GM21825 (cell line): ENCODE measurements around the gene SLC24A3.

Experiments used
- ATAC-seq: cut with Tn5 transposase; IDR thresholded peaks from one replicate; pipeline ENCODE4 v1.9.1; 2021; ENCODE audit warnings: mild to moderate bottlenecking, moderate library complexity; ENCODE audit not compliant: unreplicated experiment

Gene SLC24A3

DNA sequence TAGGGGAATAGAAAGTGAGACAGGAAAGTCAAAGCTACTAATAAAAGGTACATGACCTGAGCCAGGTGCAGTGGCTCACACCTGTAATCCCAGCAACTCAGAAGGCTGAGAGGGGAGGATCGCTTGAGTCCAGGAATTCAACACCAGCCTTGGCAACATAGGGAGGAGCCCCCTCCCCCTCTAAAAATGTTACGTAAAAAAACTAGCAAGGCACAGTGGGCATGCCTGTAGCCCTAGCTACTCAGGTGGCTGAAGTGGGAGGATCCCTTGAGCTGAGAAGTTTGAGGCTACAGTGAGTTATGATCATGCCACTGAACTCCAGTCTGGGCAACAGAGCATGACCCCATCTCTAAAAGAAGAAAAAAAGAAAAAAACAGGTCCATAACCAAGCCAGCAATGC is 359.6 kb downstream of the SLC24A3 start:
- ATAC-seq, result no peak

DNA sequence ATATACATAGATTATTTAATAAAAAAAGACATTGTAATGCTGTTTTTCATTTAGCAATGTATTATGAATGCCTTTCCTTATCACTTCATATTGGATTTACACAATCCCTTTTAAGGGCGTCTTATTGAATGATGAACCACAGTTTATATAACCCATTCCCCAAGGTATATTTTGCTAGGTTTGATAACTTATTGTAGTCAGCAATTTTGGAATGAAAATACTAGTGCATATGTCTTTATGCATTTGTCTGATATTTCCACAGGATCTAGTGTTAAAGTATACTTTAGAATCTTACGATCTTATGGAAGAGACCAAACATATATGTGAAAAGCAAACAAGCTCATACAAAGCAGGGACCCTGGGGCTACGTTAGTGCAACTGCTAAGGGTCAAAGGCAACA is 365.2 kb downstream of the SLC24A3 start:
- no peak for ATAC-seq

- ATAC-seq, result no peak
These were observed 370.3 kb downstream of the SLC24A3 start for GRCh38 chr20:19582782-19583181.

DNA sequence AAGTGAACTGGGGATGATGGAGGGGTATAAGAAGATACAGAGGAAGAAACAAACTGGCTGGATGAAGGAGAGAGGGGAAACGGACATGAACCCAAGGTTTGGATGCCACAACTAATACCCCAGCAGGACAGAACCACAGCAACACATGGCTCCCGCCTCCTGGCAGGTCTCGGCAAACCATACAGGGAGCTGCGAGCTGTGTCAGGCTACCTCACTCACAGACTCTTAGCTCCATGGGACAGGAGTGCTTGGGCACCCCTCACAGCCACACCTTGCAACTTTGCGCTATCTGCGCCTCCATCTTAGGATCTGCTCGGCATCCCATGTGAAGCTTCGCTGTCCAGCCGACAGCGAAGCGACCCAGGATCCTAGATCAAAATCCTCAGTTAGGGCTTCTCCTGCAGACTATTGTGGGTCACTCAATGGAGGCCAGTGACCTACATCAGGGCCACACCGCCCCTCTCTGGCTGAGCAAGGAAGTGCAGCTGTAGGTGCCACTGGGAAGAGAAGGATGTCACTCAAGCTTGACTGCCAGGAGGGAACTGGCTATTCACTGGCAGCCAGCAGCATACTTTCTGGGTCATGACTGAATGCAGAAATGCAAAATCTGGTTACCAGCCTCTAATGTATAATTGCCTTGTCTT is 371.2 kb downstream of the SLC24A3 start:
- ATAC-seq, result peak; percentile 58

DNA sequence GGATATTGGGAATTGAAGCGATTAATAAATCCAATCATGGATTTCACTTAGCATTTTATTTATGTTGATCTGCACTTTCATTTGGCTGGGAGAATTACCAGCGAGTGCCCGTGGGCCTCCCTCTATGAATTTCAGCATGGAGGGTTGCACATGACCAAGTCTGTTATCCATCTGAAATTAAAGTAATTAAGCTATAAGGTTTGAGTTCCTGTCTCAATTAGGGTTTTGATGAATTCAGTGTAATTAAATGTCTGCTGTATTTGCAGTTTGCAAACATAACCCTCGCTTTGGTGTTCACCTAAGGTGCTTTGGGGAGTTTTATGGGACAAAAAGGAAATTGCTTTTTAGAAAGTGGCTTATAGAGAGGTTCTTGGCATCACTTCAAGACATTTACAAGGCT is 375.8 kb downstream of the SLC24A3 start:
- no peak for ATAC-seq

GRCh38 chr20:19588732-19589131 is 376.3 kb downstream of the SLC24A3 start:
- ATAC-seq, result no peak

- ATAC-seq, result no peak
These were observed 377.4 kb downstream of the SLC24A3 start for GRCh38 chr20:19589787-19590362.

GRCh38 chr20:19590382-19590781 is 377.9 kb downstream of the SLC24A3 start:
- ATAC-seq, result no peak

DNA sequence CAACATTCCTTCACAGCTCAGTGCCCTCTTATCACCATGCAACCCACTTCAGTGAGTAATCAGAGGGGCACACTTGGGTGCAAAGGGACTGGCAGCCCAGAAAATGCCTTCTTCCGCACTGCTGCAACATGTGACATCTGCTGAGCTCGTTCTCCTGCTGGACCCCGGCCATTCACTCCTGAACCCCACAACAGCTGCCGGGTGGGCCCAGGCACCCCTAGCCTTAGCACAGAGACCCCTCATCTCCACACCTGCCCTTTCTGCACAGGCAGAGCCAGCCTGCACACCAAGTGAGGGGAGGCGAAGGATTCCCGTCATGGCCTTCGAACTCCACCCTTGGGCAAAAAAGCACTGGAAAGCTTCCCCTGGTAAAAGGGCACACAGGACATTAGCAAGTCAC is 381.3 kb downstream of the SLC24A3 start:
- ATAC-seq, result no peak

DNA sequence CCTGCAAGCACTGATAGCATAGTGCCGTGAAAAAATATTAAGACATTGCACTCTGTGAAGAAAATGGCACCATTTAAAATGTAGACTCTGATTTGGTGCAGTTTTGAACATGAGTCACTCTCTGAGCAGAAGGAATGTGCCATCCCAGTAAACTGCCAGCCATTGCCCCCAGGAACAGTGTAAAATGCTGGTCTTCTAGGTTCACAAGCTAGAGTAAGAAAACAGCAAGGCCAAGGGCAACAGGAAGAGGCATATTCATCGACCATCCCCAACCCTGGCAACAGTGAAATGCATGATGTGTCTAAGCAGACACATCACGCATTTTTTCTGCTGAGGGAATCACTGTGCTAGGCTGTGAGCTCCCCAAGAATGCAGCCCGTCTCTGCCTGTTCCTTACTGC is 382.5 kb downstream of the SLC24A3 start:
- no peak for ATAC-seq

DNA sequence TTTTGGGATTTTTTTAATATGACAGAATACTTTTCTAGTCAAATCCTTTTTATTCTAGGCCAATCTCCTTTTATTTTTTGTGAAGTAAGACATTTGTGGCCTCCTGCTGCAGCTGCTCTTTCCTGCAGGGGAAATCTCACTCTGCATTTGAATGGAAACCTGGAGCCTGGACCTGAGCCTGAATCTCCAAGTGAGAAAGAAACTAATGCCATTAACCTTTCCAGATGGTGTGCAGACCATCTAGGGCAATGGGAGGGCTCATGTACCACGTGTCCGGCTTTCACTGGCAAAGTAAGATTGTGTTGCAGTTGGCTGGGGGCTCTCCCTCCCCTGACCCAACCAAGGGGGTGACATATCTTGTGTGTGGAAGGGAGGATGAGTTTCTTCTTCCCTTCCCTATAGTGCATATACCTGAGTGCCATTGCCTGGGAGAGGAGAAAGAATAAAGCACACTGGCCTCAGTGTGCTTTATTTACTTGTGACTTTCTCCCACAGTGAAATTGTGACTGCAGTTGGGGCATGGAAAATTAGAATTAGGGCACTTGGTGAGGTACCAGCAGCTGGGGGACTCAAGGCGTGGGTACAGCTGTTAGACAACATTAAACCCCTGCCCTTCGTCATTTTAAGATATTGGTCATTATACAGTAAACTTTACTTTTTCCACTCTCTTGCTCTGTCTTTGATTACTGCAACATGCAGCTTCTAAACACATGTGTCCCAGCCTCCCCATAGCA is 385.8 kb downstream of the SLC24A3 start:
- ATAC-seq, result no peak

DNA sequence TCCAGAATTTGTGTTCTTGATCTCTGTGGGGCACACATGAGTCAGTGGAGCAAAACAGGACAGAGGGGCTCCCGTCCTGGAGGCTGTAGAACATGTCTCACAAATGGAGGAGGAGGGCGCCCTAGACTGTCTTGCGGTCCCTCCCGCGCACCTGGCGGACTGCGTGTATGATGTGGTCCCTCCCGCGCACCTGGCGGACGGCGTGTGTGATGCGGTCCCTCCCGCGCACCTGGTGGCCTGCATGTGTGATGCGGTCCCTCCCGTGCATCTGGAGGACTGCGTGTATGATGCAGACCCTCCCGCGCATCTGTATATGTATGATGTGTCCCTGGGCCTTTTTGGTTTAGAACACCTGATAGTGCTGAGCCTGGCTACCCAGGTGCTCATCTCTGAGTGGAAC is 386.8 kb downstream of the SLC24A3 start:
- ATAC-seq, result no peak

DNA sequence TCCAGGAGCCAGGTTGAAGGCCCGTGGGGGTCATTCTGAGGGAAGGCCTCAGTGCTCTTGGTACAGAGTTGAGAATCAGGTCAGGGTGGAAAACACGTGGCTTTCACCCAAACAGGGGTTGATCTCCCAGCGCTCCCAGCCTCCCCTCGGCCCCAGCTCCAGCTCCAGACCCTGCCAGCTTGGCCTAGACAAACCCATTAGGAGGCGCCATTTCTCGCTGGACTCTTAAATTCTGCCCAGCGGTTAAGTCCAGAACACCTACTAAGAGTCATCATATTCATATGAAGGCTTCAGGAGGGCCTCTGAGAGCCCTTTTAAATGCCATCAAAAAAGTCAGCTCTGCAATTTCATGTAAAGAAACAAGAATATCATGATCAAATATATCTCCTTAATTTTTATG is 387.6 kb downstream of the SLC24A3 start:
- ATAC-seq, result no peak

DNA sequence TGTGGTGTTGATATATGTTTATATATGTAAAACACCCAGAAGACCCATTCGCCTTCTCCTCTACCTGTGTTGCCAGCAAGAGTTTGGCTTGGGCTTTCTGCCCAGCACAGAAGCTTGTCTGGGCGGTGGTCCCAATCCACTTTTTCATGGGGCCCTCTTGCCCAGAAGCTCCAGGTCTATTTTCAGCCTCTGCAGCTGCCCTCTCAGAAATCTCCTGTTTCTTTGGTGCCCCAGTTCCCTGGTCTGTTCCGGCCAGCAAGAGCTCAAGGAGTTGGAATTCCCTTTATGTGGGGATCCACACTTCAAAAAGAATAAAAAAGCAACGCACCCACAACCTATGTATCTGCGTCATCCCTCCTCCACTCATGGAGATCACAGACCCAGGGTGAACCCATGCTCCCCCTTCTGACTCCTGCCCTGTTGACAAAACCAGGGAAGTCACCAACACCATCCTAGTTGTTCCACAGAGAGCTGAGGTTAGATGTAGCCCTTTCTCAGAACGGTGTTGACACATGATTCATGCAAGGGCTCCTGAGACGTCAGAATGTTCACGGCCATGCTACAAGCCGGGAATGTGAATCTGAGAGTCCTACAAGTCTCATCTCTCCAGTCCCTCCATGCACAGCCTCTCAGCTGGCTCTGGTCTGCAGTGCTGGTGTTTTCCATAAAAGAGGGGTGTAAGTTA is 388.8 kb downstream of the SLC24A3 start:
- ATAC-seq, result no peak

DNA sequence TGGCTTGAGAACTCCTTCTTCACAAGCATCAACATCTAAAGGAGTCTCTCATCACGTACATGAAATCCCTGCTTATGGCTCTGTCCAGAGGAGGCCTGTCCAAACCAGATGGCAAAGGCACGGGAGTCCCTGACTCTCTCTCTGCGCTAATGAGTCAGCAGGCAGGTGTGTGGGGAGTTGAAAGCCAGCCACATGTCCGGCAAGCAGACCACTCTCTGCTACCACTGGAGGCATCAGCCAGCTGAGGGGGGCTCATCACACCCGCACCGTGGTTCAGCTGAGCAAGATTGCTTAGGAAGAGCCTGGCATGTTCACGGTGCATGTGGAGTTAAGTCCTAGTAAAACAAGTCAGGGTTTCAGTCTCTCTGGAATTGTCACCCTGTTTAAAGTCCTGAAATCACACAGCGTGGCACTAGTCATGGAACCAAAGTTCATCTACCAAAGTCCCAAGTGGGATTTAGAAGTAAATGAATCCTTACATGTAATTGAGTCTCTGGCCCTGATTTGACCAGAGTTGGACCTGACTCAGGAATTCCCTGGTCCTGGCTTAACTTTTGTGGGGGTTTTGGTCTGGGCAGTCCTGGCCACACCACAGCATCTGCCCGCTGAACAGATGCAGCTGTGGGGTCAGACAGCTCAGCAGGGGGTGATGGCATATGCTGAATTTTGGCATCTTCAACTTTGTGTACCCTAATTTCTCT is 390.4 kb downstream of the SLC24A3 start:
- ATAC-seq, result no peak

DNA sequence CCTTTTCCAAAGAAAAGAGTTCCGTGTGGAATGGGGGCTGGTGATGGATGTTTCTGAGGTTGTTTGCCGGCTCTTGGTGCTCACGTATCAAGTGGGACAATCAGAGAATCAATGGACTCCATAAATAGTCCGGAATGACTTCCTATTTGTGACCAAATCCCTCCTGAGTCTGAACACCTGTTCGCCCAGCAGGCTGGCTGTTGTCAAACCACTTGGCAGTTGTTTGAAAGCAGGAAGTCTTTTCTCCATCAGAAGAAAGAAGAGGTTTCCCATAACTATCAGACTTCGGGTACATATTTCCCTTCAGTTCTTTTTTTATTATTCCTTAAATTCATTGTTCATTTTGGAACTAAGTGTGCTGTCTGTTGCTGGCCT is 390.9 kb downstream of the SLC24A3 start:
- ATAC-seq, result no peak

DNA sequence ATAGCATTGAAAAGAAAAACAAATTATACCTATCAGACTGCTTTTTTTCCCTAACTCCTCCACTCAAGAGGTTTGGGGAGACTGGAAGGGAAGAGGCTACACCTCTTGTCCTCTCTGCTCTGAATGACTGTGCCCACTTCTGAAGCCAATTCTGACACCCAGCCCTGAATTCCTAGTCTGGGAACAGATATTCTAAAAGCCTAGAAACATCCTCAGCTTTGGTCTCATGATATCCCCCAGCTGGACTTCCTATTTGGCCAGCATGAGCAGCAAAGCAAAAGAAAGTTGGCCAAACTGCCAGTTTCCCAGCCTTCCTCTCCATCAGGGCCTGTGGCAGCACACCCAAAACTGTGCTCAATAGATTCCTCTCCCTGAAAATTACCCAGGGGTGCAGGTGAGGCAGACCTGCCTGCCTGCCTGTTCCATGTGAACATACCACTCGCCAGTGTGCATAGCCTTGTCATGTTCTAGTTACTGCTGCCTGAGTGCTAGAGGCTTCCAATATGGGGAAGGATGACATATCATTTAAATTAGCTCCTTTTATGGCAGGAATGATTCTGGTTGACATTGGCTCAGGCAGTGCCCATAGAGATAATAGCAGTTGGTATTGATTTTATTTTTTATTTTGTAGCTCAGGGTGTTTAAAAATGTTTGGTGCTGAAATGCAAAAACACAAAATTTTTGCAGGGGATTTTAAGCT is 393.5 kb downstream of the SLC24A3 start:
- no peak for ATAC-seq

DNA sequence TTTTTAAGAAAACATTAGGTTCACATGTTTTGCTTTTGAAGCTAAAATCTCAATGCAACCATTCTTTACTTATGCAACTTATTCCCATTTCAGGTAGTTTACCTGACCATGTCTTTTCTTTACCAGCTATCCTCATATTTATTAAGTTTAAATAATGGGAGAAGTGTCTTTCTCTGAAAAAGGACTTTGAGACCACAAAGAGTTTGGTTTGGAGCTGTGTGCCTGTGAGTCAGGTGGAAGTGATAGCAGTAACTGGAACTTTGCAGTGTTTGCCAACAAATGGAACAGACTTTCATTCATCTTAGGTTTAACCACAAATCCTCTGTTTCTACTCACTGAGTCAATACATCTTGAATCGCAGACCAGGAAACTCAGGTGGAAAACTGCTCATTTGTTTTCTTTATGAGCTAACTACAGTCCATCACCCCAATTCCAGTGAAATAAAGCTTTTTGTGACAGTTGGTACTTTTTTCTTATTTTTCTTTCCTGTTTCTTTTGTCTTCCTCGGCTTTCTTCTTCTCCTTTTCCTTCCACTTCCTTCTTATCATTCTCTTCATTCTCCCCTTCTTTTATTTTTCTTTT is 397.3 kb downstream of the SLC24A3 start:
- no peak for ATAC-seq

- no peak for ATAC-seq
These were observed 403.2 kb downstream of the SLC24A3 start for GRCh38 chr20:19615629-19616028.

- no peak for ATAC-seq
These were observed 403.6 kb downstream of the SLC24A3 start for GRCh38 chr20:19616081-19616480.
